HG03342 (cell line): ENCODE data around the gene NENF.
A peak's percentile ranks its signal among the peaks of the same experiment; 100 is the strongest.
"Not testable (repeated sequence)": the region's sequence is repeated elsewhere in the genome, so short reads cannot be mapped to it uniquely, and the experiment has no call there.

Experiments used
- ATAC-seq: cut with Tn5 transposase; IDR thresholded peaks from one replicate; pipeline ENCODE4 v1.9.1; 2021; ENCODE audit warnings: mild to moderate bottlenecking, moderate library complexity; ENCODE audit not compliant: unreplicated experiment

The NENF gene

GRCh38 chr1:212480711-212481437 lies 48.2 kb downstream of the NENF start:
- not testable (repeated sequence) for ATAC-seq

GRCh38 chr1:212481438-212481767 lies 48.7 kb downstream of the NENF start:
- no peak for ATAC-seq

- no peak for ATAC-seq
Observed at GRCh38 chr1:212482006-212482636, 49.4 kb downstream of the NENF start.

- ATAC-seq, result no peak
Observed at GRCh38 chr1:212482637-212483441, 50.1 kb downstream of the NENF start.

- ATAC-seq, result no peak
Observed at GRCh38 chr1:212484701-212485570, 52.2 kb downstream of the NENF start.

- ATAC-seq, result no peak
Observed at GRCh38 chr1:212485571-212485912, 52.8 kb downstream of the NENF start.

GRCh38 chr1:212485913-212486618 lies 53.3 kb downstream of the NENF start:
- peak; percentile 43 for ATAC-seq

- no peak for ATAC-seq
Observed at GRCh38 chr1:212486619-212486975, 53.9 kb downstream of the NENF start.

- no peak for ATAC-seq
Observed at GRCh38 chr1:212487286-212487685, 54.6 kb downstream of the NENF start.

GRCh38 chr1:212487774-212488435 lies 55.2 kb downstream of the NENF start:
- ATAC-seq, result no peak

GRCh38 chr1:212488436-212489283 lies 55.9 kb downstream of the NENF start:
- ATAC-seq, result peak; percentile 79

GRCh38 chr1:212489284-212489859 lies 56.7 kb downstream of the NENF start:
- no peak for ATAC-seq

- ATAC-seq, result no peak
Observed at GRCh38 chr1:212490276-212490675, 57.6 kb downstream of the NENF start.

- ATAC-seq, result no peak
Observed at GRCh38 chr1:212491454-212491853, 58.7 kb downstream of the NENF start.
